ENCODE measurements around the gene CFAP251.
A peak's percentile ranks its signal among the peaks of the same experiment; 100 is the strongest.
"Not testable (repeated sequence)": the region's sequence is repeated elsewhere in the genome, so short reads cannot be mapped to it uniquely, and the experiment has no call there.

Gene CFAP251

GRCh38 chr12:121911824-121912585, 6.4 kb upstream of the CFAP251 start:
- no peak overlapping the region for H3K9ac ChIP-seq (ENCODE audit: low read depth, low read length)
- no peaks in the 10 kb centered on the region for H3K4me1 ChIP-seq (ENCODE audit: control insufficient read depth, insufficient read depth, low read length)
- H3K9me3 ChIP-seq (replicated peaks; ENCODE audit: low read length) = no peaks in the 10 kb centered on the region
- H3K4me2 ChIP-seq (ENCODE audit: low read length) = no peak overlapping the region
- no peaks in the 10 kb centered on the region for H3K27me3 ChIP-seq (ENCODE audit: control insufficient read depth, insufficient read depth, low read length)
- H3K4me3 ChIP-seq (ENCODE audit: low read length) = no peak overlapping the region
- peaks cover 51% of the 10 kb centered on the region for H3K36me3 ChIP-seq (ENCODE audit: insufficient read depth, low read length)

GRCh38 chr12:121915841-121916321, 2.5 kb upstream of the CFAP251 start:
- no peaks in the 10 kb centered on the region for H3K27me3 ChIP-seq (ENCODE audit: control insufficient read depth, insufficient read depth, low read length)
- H3K4me2 ChIP-seq (ENCODE audit: low read length) = no peak overlapping the region
- no peak overlapping the region for H3K9ac ChIP-seq (ENCODE audit: low read depth, low read length)
- no peaks in the 10 kb centered on the region for H3K9me3 ChIP-seq (replicated peaks; ENCODE audit: low read length)
- H3K4me1 ChIP-seq (ENCODE audit: control insufficient read depth, insufficient read depth, low read length) = peaks cover 11% of the 10 kb centered on the region
- peaks cover 45% of the 10 kb centered on the region for H3K36me3 ChIP-seq (ENCODE audit: insufficient read depth, low read length)
- H3K4me3 ChIP-seq (ENCODE audit: low read length) = no peak overlapping the region

GRCh38 chr12:121916719-121917118, 1.7 kb upstream of the CFAP251 start:
- no peak overlapping the region for H3K4me2 ChIP-seq (ENCODE audit: low read length)
- no peaks in the 10 kb centered on the region for H3K9me3 ChIP-seq (replicated peaks; ENCODE audit: low read length)
- no peaks in the 10 kb centered on the region for H3K27me3 ChIP-seq (ENCODE audit: control insufficient read depth, insufficient read depth, low read length)
- H3K4me3 ChIP-seq (ENCODE audit: low read length) = no peak overlapping the region
- H3K9ac ChIP-seq (ENCODE audit: low read depth, low read length) = no peak overlapping the region
- peaks cover 45% of the 10 kb centered on the region for H3K36me3 ChIP-seq (ENCODE audit: insufficient read depth, low read length)
- peaks cover 11% of the 10 kb centered on the region for H3K4me1 ChIP-seq (ENCODE audit: control insufficient read depth, insufficient read depth, low read length)

- H3K4me3 ChIP-seq (ENCODE audit: low read length) = peak overlapping the region; percentile 50
- H3K36me3 ChIP-seq (ENCODE audit: insufficient read depth, low read length) = peaks cover 36% of the 10 kb centered on the region
- no peaks in the 10 kb centered on the region for H3K9me3 ChIP-seq (replicated peaks; ENCODE audit: low read length)
- H3K9ac ChIP-seq (ENCODE audit: low read depth, low read length) = peak overlapping the region; percentile 33
- H3K4me1 ChIP-seq (ENCODE audit: control insufficient read depth, insufficient read depth, low read length) = peaks cover 13% of the 10 kb centered on the region
- peak overlapping the region; percentile 75 for H3K4me2 ChIP-seq (ENCODE audit: low read length)
- H3K27me3 ChIP-seq (ENCODE audit: control insufficient read depth, insufficient read depth, low read length) = no peaks in the 10 kb centered on the region
These were observed 267 bp downstream of the CFAP251 start for GRCh38 chr12:121918679-121919038.

- Histone ChIP-seq H3K9me3 (replicated peaks; ENCODE audit: low read length) (no peaks in the 10 kb centered on the region), H3K4me1 (ENCODE audit: control insufficient read depth, insufficient read depth, low read length) (peaks cover 28% of the 10 kb centered on the region), H3K4me3 (ENCODE audit: low read length) (no peak overlapping the region), H3K9ac (ENCODE audit: low read depth, low read length) (no peak overlapping the region), H3K27me3 (ENCODE audit: control insufficient read depth, insufficient read depth, low read length) (no peaks in the 10 kb centered on the region), H3K36me3 (ENCODE audit: insufficient read depth, low read length) (peaks cover 26% of the 10 kb centered on the region), H3K4me2 (ENCODE audit: low read length) (no peak overlapping the region)
These were observed 2.7 kb downstream of the CFAP251 start for GRCh38 chr12:121921066-121921465.

GRCh38 chr12:121925358-121925695, 6.9 kb downstream of the CFAP251 start:
- no peaks in the 10 kb centered on the region for H3K9me3 ChIP-seq (replicated peaks; ENCODE audit: low read length)
- H3K36me3 ChIP-seq (ENCODE audit: insufficient read depth, low read length) = no peaks in the 10 kb centered on the region
- peak overlapping the region; percentile 82 for H3K9ac ChIP-seq (ENCODE audit: low read depth, low read length)
- peak overlapping the region; percentile 71 for H3K4me2 ChIP-seq (ENCODE audit: low read length)
- peak overlapping the region; percentile 50 for H3K4me3 ChIP-seq (ENCODE audit: low read length)
- H3K4me1 ChIP-seq (ENCODE audit: control insufficient read depth, insufficient read depth, low read length) = peaks cover 34% of the 10 kb centered on the region
- no peaks in the 10 kb centered on the region for H3K27me3 ChIP-seq (ENCODE audit: control insufficient read depth, insufficient read depth, low read length)

- H3K9ac ChIP-seq (ENCODE audit: low read depth, low read length) = peak overlapping the region; percentile 4
- H3K36me3 ChIP-seq (ENCODE audit: insufficient read depth, low read length) = peaks cover 5% of the 10 kb centered on the region
- H3K9me3 ChIP-seq (replicated peaks; ENCODE audit: low read length) = no peaks in the 10 kb centered on the region
- peaks cover 34% of the 10 kb centered on the region for H3K4me1 ChIP-seq (ENCODE audit: control insufficient read depth, insufficient read depth, low read length)
- no peak overlapping the region for H3K4me3 ChIP-seq (ENCODE audit: low read length)
- no peaks in the 10 kb centered on the region for H3K27me3 ChIP-seq (ENCODE audit: control insufficient read depth, insufficient read depth, low read length)
- H3K4me2 ChIP-seq (ENCODE audit: low read length) = peak overlapping the region; percentile 34
These were observed 8.7 kb downstream of the CFAP251 start for GRCh38 chr12:121926874-121927706.

GRCh38 chr12:121927813-121928212, 9.4 kb downstream of the CFAP251 start:
- peak overlapping the region; percentile 4 for H3K9ac ChIP-seq (ENCODE audit: low read depth, low read length)
- peak overlapping the region; percentile 34 for H3K4me2 ChIP-seq (ENCODE audit: low read length)
- no peak overlapping the region for H3K4me3 ChIP-seq (ENCODE audit: low read length)
- H3K27me3 ChIP-seq (ENCODE audit: control insufficient read depth, insufficient read depth, low read length) = no peaks in the 10 kb centered on the region
- H3K36me3 ChIP-seq (ENCODE audit: insufficient read depth, low read length) = peaks cover 12% of the 10 kb centered on the region
- no peaks in the 10 kb centered on the region for H3K9me3 ChIP-seq (replicated peaks; ENCODE audit: low read length)
- peaks cover 34% of the 10 kb centered on the region for H3K4me1 ChIP-seq (ENCODE audit: control insufficient read depth, insufficient read depth, low read length)

- not testable (repeated sequence) for H3K27me3 ChIP-seq (ENCODE audit: control insufficient read depth, insufficient read depth, low read length); H3K4me2 ChIP-seq (ENCODE audit: low read length); H3K9ac ChIP-seq (ENCODE audit: low read depth, low read length); H3K9me3 ChIP-seq (replicated peaks; ENCODE audit: low read length); H3K4me3 ChIP-seq (ENCODE audit: low read length)
- H3K4me1 ChIP-seq (ENCODE audit: control insufficient read depth, insufficient read depth, low read length) = peaks cover 26% of the 10 kb centered on the region
- peaks cover 20% of the 10 kb centered on the region for H3K36me3 ChIP-seq (ENCODE audit: insufficient read depth, low read length)
These were observed 11.2 kb downstream of the CFAP251 start for GRCh38 chr12:121929545-121929944.

- Histone ChIP-seq H3K36me3 (ENCODE audit: insufficient read depth, low read length) (peaks cover 28% of the 10 kb centered on the region), H3K4me2 (ENCODE audit: low read length) (no peak overlapping the region), H3K4me1 (ENCODE audit: control insufficient read depth, insufficient read depth, low read length) (peaks cover 17% of the 10 kb centered on the region), H3K9ac (ENCODE audit: low read depth, low read length) (no peak overlapping the region), H3K4me3 (ENCODE audit: low read length) (no peak overlapping the region), H3K27me3 (ENCODE audit: control insufficient read depth, insufficient read depth, low read length) (no peaks in the 10 kb centered on the region), H3K9me3 (replicated peaks; ENCODE audit: low read length) (no peaks in the 10 kb centered on the region)
These were observed 12.5 kb downstream of the CFAP251 start for GRCh38 chr12:121930862-121931261.

- Histone ChIP-seq H3K9me3 (replicated peaks; ENCODE audit: low read length) (no peaks in the 10 kb centered on the region), H3K9ac (ENCODE audit: low read depth, low read length) (no peak overlapping the region), H3K27me3 (ENCODE audit: control insufficient read depth, insufficient read depth, low read length) (no peaks in the 10 kb centered on the region)
These were observed 13.8 kb downstream of the CFAP251 start for GRCh38 chr12:121932176-121932536.

More at GRCh38 chr12:121932176-121932536, 13.8 kb downstream of the CFAP251 start:
- no peak overlapping the region for H3K4me3 ChIP-seq (ENCODE audit: low read length)
- H3K4me2 ChIP-seq (ENCODE audit: low read length) = no peak overlapping the region
- peaks cover 31% of the 10 kb centered on the region for H3K36me3 ChIP-seq (ENCODE audit: insufficient read depth, low read length)
- peaks cover 11% of the 10 kb centered on the region for H3K4me1 ChIP-seq (ENCODE audit: control insufficient read depth, insufficient read depth, low read length)
